Activated naive CD4-positive, alpha-beta T cell treated with anti-CD3 and anti-CD28 coated beads, Interleukin-2, amount 10 ng/mL, durations not matched to agents 7 days and 5 days (primary cell): Measurements from ENCODE around the gene GDPD5.

Experiments
- CTCF ChIA-PET: fragments of 350-600 bp; sonication (Branson Sonifier 250); formaldehyde crosslinking; loops from one replicate; lab custom pipeline; 2021; ENCODE audit warnings: antibody characterized with exemption; lab: Charles Lee
- DNase-seq: peaks from one replicate; pipeline ENCODE4 v3.0.0-alpha.2; 2020
- H3K27ac Mint-ChIP-seq: one replicate; pipeline ENCODE4 v1.8.0; 2021; ENCODE audit warnings: mild to moderate bottlenecking, moderate library complexity, mixed read lengths
- H3K27me3 Mint-ChIP-seq: one replicate; pipeline ENCODE4 v1.8.0; 2021; ENCODE audit warnings: mild to moderate bottlenecking, mixed read lengths
- H3K36me3 Mint-ChIP-seq: one replicate; pipeline ENCODE4 v1.8.0; 2021; ENCODE audit warnings: mixed read lengths
- H3K4me1 Mint-ChIP-seq: one replicate; pipeline ENCODE4 v1.8.0; 2021; ENCODE audit warnings: mixed read lengths
- H3K4me3 Mint-ChIP-seq: one replicate; pipeline ENCODE4 v1.8.0; 2021; ENCODE audit warnings: mild to moderate bottlenecking, moderate library complexity, mixed read lengths
- H3K9me3 Mint-ChIP-seq: one replicate; pipeline ENCODE4 v1.8.0; 2021; ENCODE audit warnings: mixed read lengths

GDPD5 gene

DNA sequence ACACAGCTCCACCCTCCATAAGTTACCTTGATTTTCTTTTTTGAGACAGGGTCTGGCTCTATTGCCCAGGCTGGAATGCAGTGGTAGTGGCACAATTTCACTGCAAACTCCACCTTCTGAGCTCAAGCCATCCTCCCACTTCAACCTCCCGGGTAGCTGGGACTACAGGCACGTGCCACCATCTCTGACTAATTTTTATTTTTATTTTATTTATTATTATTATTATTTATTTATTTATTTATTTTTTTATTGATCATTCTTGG lies 116.9 kb downstream of the GDPD5 start:
- CTCF ChIA-PET = interaction anchor here (1.1 to 3.2 kb wide), 6 partner anchors 8 to 121 kb away, joined by 3 to 16 read pairs (median 6); no protein-coding TSS in a partner anchor
- Mint-ChIP-seq H3K27ac (no peak overlapping the region), H3K4me3 (no peak overlapping the region), H3K27me3 (no peaks in the 10 kb centered on the region), H3K4me1 (peaks cover 13% of the 10 kb centered on the region), H3K9me3 (no peaks in the 10 kb centered on the region), H3K36me3 (peaks cover 35% of the 10 kb centered on the region)
- no peak for DNase-seq

DNA sequence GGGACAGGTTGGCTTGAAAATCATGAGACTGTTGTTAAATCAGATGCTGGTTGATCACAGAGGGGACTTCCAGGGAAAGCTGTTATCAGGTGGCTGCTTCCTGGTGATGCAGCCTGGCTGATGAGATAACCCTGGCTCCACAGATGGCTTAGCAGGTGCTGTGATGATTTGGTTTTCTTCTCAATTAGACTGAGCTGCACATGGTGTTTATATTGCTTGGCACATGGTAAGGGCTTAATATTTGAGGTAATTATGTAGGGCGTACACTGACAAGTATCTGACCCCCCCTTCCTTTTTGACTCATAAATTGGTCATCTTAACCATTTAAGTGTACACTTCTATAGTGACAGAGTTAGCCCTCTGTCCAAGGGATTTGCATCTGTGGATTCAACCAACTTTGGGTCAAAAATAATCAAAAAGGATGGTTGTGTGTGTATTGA lies 119.4 kb downstream of the GDPD5 start:
- CTCF ChIA-PET = interaction anchor here (1.2 to 3.2 kb wide), 2 partner anchors 17 to 18 kb away, joined by 4 to 16 read pairs; no protein-coding TSS in a partner anchor
- Mint-ChIP-seq H3K4me1 (peaks cover 39% of the 10 kb centered on the region), H3K27ac (no peak overlapping the region), H3K4me3 (no peak overlapping the region), H3K36me3 (peaks cover 55% of the 10 kb centered on the region), H3K9me3 (no peaks in the 10 kb centered on the region), H3K27me3 (no peaks in the 10 kb centered on the region)
- DNase-seq = no peak

GRCh38 chr11:75403983-75404658 lies 121.6 kb downstream of the GDPD5 start:
- Mint-ChIP-seq H3K4me1 (peaks cover 52% of the 10 kb centered on the region), H3K27ac (no peak overlapping the region), H3K9me3 (no peaks in the 10 kb centered on the region), H3K27me3 (no peaks in the 10 kb centered on the region), H3K36me3 (peaks cover 71% of the 10 kb centered on the region), H3K4me3 (no peak overlapping the region)
- CTCF ChIA-PET = interaction anchor here (1.5 kb wide), 1 partner anchor 16 kb away, joined by 4 read pairs; no protein-coding TSS in a partner anchor
- no peak for DNase-seq

- peaks cover 67% of the 10 kb centered on the region for H3K36me3 Mint-ChIP-seq
- DNase-seq = no peak
Measured at GRCh38 chr11:75403037-75403436, 122.7 kb downstream of the GDPD5 start.

GRCh38 chr11:75402002-75402773 lies 123.6 kb downstream of the GDPD5 start:
- Mint-ChIP-seq H3K4me3 (peak overlapping the region; percentile 92), H3K27me3 (no peaks in the 10 kb centered on the region), H3K9me3 (no peaks in the 10 kb centered on the region), H3K27ac (no peak overlapping the region), H3K4me1 (peaks cover 56% of the 10 kb centered on the region), H3K36me3 (peaks cover 62% of the 10 kb centered on the region)
- no peak for DNase-seq
- CTCF ChIA-PET = interaction anchor here (1.5 kb wide), 1 partner anchor 14 kb away, joined by 4 read pairs; no protein-coding TSS in a partner anchor

More at GRCh38 chr11:75403037-75403436, 122.7 kb downstream of the GDPD5 start:
- CTCF ChIA-PET = interaction anchor here (0.6 to 1.5 kb wide), 2 partner anchors 15 to 87 kb away, joined by 3 to 4 read pairs; no protein-coding TSS in a partner anchor
- no peak overlapping the region for H3K4me3 Mint-ChIP-seq
- H3K27ac Mint-ChIP-seq = peak overlapping the region; percentile 65
- no peaks in the 10 kb centered on the region for H3K9me3 Mint-ChIP-seq
- peaks cover 60% of the 10 kb centered on the region for H3K4me1 Mint-ChIP-seq
- H3K27me3 Mint-ChIP-seq = no peaks in the 10 kb centered on the region

DNA sequence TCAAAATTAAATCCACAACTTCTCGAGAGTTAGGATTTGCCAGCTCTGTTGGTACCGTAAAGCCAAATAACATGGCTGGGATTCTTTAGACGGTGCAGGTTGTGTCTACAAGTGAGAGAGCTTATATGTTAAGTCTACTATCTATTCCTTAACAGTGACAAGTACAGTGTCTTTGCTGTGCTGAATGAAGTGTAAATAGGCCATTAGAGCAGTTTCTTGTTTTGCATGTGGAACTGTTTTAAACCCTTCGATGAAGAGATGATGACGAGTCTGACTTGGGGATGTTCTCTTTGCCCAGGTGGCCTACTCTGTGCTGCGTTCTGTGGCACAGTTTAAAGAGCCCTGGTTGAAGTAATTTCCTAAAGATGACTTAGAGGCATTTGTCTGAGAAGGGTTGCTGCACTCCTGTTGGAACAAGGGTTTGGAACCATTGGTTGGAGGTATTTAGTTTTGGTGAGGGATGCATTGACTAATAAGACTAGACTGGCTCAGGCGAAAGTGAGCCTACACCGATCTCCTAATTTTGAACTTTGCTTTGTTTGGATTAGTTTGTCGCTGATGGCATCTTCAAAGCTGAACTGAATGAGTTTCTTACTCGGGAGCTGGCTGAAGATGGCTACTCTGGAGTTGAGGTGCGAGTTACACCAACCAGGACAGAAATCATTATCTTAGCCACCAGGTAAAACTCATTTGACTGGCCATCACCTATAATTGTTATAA lies 125.4 kb downstream of the GDPD5 start:
- peaks cover 52% of the 10 kb centered on the region for H3K36me3 Mint-ChIP-seq
- CTCF ChIA-PET = interaction anchor here (0.7 to 2.0 kb wide), 7 partner anchors 13 to 150 kb away, joined by 3 to 7 read pairs (median 3); no protein-coding TSS in a partner anchor
- DNase-seq = no peak
- H3K27ac Mint-ChIP-seq = peak overlapping the region; percentile 94
- peaks cover 11% of the 10 kb centered on the region for H3K27me3 Mint-ChIP-seq
- H3K9me3 Mint-ChIP-seq = no peaks in the 10 kb centered on the region
- peak overlapping the region; percentile 92 for H3K4me3 Mint-ChIP-seq
- peaks cover 56% of the 10 kb centered on the region for H3K4me1 Mint-ChIP-seq

DNA sequence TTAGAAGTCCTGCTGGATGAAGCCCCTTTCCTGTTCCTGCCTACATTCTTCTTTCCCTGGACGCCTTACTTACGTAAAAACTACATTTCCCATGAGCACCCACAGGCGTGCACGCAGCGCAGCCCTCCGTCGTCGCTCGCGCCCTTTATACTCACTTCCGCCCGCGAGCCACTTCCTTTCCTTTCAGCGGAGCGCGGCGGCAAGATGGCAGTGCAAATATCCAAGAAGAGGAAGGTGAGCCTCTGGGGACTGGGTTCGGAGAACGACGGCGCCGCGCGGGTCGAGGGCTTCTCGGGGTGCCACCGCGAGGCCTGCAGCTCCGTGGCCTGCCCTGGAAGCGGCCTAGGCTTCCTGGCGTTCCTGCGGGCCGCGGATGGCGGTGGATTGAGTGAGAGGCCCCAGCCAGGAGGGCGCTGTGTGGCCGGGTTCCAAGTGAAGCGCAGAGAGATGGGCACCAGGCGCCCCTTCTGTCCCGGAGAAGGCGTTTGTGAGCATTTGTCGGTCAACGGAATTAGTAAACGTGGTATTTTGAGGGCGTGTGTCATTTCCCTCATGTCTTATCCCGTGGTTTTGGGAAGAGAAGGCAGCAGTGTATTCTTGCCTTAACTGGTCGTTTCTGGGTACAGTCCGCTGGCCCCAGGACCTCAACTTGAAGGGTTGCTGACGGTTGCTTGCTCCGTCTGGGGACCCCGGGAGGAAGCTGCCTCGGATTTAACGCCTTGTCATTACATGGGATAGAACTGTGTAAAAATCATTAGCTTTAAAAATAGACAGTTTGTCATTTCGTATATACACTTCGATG lies 126.2 kb downstream of the GDPD5 start, which contains the start of gene RPS3:
TSS of gene RPS3 (plus strand) at position 175 of the 802 bp plus-strand sequence. CDS start at position 205, 30 bp downstream.
- Mint-ChIP-seq H3K4me1 (peaks cover 54% of the 10 kb centered on the region), H3K27ac (peak within 1 kb of the TSS; percentile 94), H3K27me3 (peaks cover 18% of the 10 kb centered on the region), H3K36me3 (peaks cover 48% of the 10 kb centered on the region), H3K4me3 (peak within 1 kb of the TSS; percentile 92), H3K9me3 (no peaks in the 10 kb centered on the region)
- CTCF ChIA-PET = interaction anchor here (0.7 to 2.0 kb wide), 7 partner anchors 11 to 149 kb away, joined by 3 to 7 read pairs (median 3); no protein-coding TSS in a partner anchor
- DNase-seq = peak; percentile 92

DNA sequence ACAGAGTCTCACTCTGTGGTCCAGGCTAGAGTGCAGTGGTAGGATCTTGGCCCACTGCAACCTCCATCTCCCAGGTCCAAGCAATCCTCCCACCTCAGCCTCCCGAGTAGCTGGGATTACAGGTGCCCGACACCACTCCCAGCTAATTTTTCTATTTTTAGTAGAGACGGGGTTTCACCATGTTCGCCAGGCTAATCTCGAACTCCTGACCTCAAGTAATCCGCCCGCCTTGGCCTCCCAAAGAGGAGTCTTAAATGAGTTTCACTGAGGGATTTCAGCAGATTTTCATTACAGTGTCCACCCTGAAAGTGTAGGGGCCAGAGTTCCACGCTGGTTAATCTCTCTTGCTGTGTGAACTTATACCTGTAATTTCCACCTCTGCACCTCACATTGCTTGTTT lies 126.8 kb downstream of the GDPD5 start:
- Mint-ChIP-seq H3K27me3 (peaks cover 23% of the 10 kb centered on the region), H3K9me3 (no peaks in the 10 kb centered on the region), H3K4me3 (peak overlapping the region; percentile 92), H3K4me1 (peaks cover 47% of the 10 kb centered on the region), H3K27ac (peak overlapping the region; percentile 94), H3K36me3 (peaks cover 41% of the 10 kb centered on the region)
- DNase-seq = no peak
- CTCF ChIA-PET = interaction anchor here (1.3 to 1.6 kb wide), 3 partner anchors 9 to 25 kb away, joined by 3 to 6 read pairs (median 3); no protein-coding TSS in a partner anchor

DNA sequence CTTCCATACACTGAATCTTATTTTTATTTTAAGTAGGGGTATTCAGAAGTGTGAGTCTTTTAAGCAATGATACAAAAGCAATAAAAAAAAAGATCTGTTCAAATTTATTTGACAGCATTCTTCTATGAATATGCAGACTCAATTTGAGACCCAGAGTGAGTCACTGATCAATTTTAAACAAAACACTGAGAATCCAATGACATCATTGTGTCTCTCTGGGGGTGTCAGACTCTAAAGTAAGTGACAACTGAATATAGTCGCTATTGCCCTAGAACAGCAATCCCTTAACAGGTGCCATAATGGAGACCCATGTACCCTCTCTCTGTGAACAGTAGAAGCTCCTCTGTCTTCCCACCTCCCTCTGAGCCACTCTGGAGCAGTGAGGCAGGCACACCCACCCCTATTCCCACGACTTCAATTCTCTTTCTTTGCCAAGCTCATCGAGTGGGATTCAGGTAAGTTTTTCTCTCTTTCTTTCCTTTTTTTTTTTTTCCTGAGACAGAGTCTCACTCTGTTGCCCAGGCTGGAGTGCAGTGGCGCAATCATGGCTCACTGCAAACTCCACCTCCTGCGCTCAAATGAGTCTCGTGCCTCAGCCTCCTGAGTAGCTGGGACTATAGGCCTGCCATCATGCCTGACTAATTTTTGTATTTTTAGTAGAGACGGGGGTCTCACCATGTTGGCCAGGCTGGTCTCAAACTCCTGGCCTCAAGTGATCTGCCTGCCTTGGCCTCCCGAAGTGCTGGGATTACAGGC lies 131.5 kb downstream of the GDPD5 start:
- Mint-ChIP-seq H3K9me3 (no peaks in the 10 kb centered on the region), H3K36me3 (no peaks in the 10 kb centered on the region), H3K27me3 (peaks cover 42% of the 10 kb centered on the region), H3K27ac (no peak overlapping the region), H3K4me1 (peaks cover 10% of the 10 kb centered on the region), H3K4me3 (no peak overlapping the region)
- DNase-seq = no peak
- CTCF ChIA-PET = interaction anchor here (1.5 kb wide), 1 partner anchor 137 kb away, joined by 3 read pairs; no protein-coding TSS in a partner anchor

DNA sequence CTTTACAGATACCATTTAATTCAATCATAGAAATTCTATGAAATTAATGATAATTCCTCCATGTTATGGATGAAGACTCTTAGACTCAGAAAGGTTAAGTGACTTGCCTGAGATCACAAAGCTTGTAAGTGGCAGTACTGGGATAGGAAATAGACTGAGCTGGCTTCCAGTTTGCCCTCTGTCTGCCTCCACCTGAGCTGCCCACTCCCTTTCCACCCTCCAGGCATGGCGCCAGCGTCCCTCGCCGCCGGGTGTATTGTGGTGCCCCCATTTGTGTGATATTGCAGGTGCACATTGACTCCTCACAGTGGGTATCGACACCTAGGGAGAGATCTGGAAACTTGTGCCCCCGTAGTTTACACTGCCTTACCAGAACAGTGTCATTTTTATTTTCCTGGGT lies 135.8 kb downstream of the GDPD5 start:
- no peak for DNase-seq
- CTCF ChIA-PET = interaction anchor here (0.6 to 12.9 kb wide), 8 partner anchors 55 to 188 kb away, joined by 3 to 389 read pairs (median 8); no protein-coding TSS in a partner anchor
- no peaks in the 10 kb centered on the region for H3K9me3 Mint-ChIP-seq
- peaks cover 34% of the 10 kb centered on the region for H3K27me3 Mint-ChIP-seq
- H3K27ac Mint-ChIP-seq = no peak overlapping the region
- H3K36me3 Mint-ChIP-seq = no peaks in the 10 kb centered on the region
- no peaks in the 10 kb centered on the region for H3K4me1 Mint-ChIP-seq
- no peak overlapping the region for H3K4me3 Mint-ChIP-seq

DNA sequence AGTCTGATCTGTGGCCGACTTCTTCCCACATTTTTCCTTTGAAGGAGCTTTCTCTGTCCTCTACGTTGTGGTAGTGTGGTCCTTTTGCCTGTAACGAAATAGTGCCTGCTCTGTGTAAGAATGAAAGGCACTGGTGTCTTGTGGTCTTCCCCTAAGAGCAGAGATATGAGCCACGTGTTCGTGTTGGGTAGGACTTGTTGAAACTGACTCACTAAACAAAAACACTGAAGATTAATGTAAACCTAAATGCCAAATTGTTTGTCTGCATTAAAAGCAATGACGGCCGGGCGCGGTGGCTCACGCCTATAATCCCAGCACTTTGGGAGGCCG lies 136.5 kb downstream of the GDPD5 start:
- H3K9me3 Mint-ChIP-seq = no peaks in the 10 kb centered on the region
- no peak overlapping the region for H3K27ac Mint-ChIP-seq
- CTCF ChIA-PET = interaction anchor here (0.7 to 12.9 kb wide), 11 partner anchors 17 to 185 kb away, joined by 3 to 389 read pairs (median 5); no protein-coding TSS in a partner anchor
- no peak for DNase-seq
- peaks cover 31% of the 10 kb centered on the region for H3K27me3 Mint-ChIP-seq
- H3K36me3 Mint-ChIP-seq = no peaks in the 10 kb centered on the region
- H3K4me1 Mint-ChIP-seq = peaks cover 6% of the 10 kb centered on the region
- no peak overlapping the region for H3K4me3 Mint-ChIP-seq

- H3K9me3 Mint-ChIP-seq = no peaks in the 10 kb centered on the region
- H3K4me3 Mint-ChIP-seq = no peak overlapping the region
- CTCF ChIA-PET = interaction anchor here (0.7 to 12.9 kb wide), 26 partner anchors 9 to 208 kb away, joined by 3 to 389 read pairs (median 5); no protein-coding TSS in a partner anchor
- H3K4me1 Mint-ChIP-seq = peaks cover 12% of the 10 kb centered on the region
- DNase-seq = peak; percentile 82
- H3K27ac Mint-ChIP-seq = no peak overlapping the region
- no peaks in the 10 kb centered on the region for H3K36me3 Mint-ChIP-seq
- peaks cover 29% of the 10 kb centered on the region for H3K27me3 Mint-ChIP-seq
Measured at GRCh38 chr11:75388386-75389275, 137.1 kb downstream of the GDPD5 start.
